IPS DF 6.9 (cell line): Measurements from ENCODE around the gene NFATC3.
"Not testable (repeated sequence)": the region's sequence is repeated elsewhere in the genome, so short reads cannot be mapped to it uniquely, and the experiment has no call there.

Experiments
- DNase-seq: peaks from one replicate; pipeline ENCODE4 v3.0.0-alpha.2; 2013; ENCODE audit warnings: low read depth, low spot score
- H3K27ac ChIP-seq: one replicate; pipeline ENCODE4 v1.5.1; 2013; ENCODE audit warnings: low read length, control low read depth
- H3K27me3 ChIP-seq: 2 replicates; pipeline ENCODE4 v1.6.1; 2013; ENCODE audit warnings: mild to moderate bottlenecking, low read length; ENCODE audit not compliant: control insufficient read depth, insufficient read depth
- H3K36me3 ChIP-seq: 2 replicates; pipeline ENCODE4 v1.6.1; 2013; ENCODE audit warnings: low read length; ENCODE audit not compliant: control insufficient read depth, insufficient read depth
- H3K4me1 ChIP-seq: 2 replicates; pipeline ENCODE4 v1.6.1; 2013; ENCODE audit warnings: low read length; ENCODE audit not compliant: control insufficient read depth, insufficient read depth
- H3K4me3 ChIP-seq: 2 replicates; pipeline ENCODE4 v1.5.1; 2013; ENCODE audit warnings: mild to moderate bottlenecking, low read length
- H3K9me3 ChIP-seq: 2 replicates; pipeline ENCODE4 v1.6.1; 2013; ENCODE audit warnings: low read length, inconsistent platforms; ENCODE audit not compliant: control insufficient read depth, insufficient read depth
- whole genome bisulfite sequencing: extraction: QIAGEN DNeasy Blood & Tissue Kit; methylation state at CpG from one replicate; pipeline ENCODE4 v1.1.7; 2013; ENCODE audit warnings: mixed read lengths, missing lambda C conversion rate; ENCODE audit not compliant: insufficient read length, insufficient coverage; 5-methylcytosine and 5-hydroxymethylcytosine counted together

The NFATC3 gene

DNA sequence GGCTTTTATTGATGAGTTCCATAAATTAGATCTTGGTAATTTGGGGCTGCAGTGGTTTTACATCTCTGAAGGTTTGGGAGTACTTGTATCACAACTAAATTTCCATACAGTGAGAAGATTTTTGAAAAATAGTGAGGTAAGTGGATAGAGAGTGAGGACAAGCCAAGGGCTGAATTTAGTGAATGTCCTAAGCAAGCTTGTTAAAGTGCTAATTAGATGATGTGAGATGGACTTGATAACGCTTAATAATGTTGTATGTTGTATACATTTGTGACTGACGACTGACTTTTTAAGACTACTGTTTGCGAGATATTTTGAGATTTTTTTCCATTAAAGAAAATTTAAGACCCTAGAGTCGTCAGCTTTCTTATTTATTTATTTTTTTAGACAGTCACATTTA lies 3.9 kb downstream of the NFATC3 start:
- Histone ChIP-seq H3K4me3 (no peak overlapping the region), H3K4me1 (peaks cover 2% of the 10 kb centered on the region; the same call in 1 of the 2 replicates), H3K36me3 (no peaks in the 10 kb centered on the region), H3K27ac (no peak overlapping the region), H3K27me3 (no peaks in the 10 kb centered on the region), H3K9me3 (no peaks in the 10 kb centered on the region)
- DNase-seq: no peak
- no CpG with 5 or more reads among the region's 4 CpGs for WGBS

DNA sequence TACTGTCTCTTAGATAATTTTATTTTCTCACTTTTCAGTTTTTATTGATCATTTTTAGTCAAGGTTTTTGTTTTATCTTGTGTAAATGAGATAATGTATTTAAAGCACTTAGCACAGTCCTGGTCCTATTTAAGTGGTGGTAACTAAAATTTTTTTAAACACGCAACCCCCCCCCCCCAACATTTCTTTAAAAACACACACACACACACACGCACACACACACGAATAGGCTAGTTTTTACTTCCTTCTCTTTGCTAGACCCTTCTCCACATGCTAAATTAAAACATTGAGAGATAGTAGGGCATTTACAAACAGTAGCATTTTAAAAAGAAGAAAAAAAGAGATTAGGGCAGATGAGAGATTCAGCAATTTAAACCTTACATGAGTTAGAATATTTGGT lies 5.0 kb downstream of the NFATC3 start:
- H3K27me3 ChIP-seq: no peaks in the 10 kb centered on the region
- H3K9me3 ChIP-seq: no peaks in the 10 kb centered on the region
- H3K4me1 ChIP-seq: peaks cover 2% of the 10 kb centered on the region; the same call in 1 of the 2 replicates
- WGBS: 100% methylated on average over 2 of the region's 3 CpGs
- no peak for DNase-seq
- H3K36me3 ChIP-seq: no peaks in the 10 kb centered on the region
- no peak overlapping the region for H3K4me3 ChIP-seq
- H3K27ac ChIP-seq: no peak overlapping the region

DNA sequence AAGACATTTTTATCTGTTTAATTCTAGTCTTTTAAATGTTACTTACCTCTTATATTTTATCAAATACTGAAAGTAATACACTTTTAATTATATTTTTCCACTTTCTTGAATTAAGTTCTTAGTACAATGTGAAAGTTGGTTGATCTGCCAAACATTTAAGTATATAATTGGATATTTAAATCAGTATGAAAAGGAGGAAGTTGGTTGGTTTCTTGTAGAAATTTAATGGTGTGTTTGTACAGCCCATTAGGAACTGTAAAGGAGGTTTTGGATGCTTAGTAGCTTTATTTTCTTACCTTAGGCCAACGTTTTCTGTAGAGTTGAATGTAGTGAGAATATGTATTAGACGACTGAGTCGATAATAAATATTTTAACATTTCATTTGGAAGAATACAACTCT lies 5.4 kb downstream of the NFATC3 start:
- no peak for DNase-seq
- Histone ChIP-seq H3K4me1 (peaks cover 2% of the 10 kb centered on the region; the same call in 1 of the 2 replicates), H3K9me3 (no peaks in the 10 kb centered on the region), H3K36me3 (no peaks in the 10 kb centered on the region), H3K27me3 (no peaks in the 10 kb centered on the region), H3K27ac (no peak overlapping the region), H3K4me3 (no peak overlapping the region)
- 100% methylated on average over 1 of the region's 3 CpGs for WGBS

DNA sequence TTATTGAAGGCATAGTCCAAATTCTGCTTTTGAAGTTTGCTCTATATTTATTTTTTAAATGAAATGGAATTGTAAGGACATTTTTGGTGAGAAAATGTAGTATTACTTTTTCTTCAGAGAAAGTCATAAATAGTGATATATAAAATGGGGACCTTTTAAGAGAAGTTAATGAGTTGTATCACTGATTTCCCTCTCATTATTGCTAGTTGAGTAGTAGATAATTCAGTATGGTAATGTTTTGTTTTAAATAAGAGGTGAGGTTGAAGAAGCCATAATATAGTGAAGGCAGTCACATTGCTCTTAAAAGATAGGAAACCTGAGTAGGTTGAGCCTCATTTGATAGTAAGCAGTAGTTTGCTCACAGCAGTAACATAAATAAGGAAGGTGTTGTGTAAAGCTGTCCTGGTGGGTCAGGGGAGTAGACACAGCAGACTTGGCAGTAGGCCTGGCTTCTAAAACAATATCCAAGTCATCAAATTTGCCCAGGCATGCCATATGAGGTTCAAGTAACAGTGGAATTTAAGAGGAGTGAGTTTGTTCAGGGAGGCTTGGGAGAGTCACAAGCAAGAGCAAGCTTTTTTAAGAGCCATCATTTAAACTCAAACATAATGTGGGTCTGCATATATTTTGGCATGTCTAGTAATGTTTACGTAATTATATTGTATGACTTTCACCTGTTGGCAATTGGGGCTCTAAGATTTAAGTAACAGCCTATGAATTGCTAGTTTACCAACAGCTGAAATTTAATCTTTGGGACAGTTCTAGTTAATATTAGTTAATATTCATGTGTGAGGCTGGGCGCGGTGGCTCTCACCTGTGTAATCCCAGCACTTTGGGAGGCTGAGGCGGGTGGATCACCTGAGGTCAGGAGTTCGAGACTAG lies 6.5 kb downstream of the NFATC3 start:
- Histone ChIP-seq H3K36me3 (no peaks in the 10 kb centered on the region), H3K9me3 (no peaks in the 10 kb centered on the region), H3K27me3 (no peaks in the 10 kb centered on the region), H3K4me3 (no peak overlapping the region), H3K27ac (no peak overlapping the region), H3K4me1 (peaks cover 2% of the 10 kb centered on the region; the same call in 1 of the 2 replicates)
- DNase-seq: no peak
- WGBS: no CpG with 5 or more reads among the region's 5 CpGs

DNA sequence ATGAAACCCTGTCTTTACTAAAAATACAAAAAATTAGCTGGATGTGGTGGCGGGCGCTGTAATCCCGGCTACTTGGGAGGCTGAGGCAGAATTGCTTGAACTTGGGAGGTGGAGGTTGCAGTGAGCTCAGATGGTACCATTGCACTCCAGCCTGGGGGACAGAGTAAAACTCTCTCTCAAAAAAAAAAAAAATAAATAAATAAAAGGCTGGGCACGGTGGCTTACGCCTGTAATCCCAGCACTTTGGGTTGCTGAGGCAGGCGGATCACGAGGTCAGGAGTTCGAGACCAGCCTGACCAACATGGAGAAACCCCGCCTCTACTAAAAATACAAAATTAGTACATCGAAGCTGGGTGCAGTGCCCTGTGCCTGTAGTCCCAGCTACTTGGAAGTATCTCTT lies 7.1 kb downstream of the NFATC3 start:
- not testable (repeated sequence) for H3K27ac ChIP-seq, H3K9me3 ChIP-seq, H3K4me3 ChIP-seq, H3K36me3 ChIP-seq, H3K27me3 ChIP-seq, DNase-seq, H3K4me1 ChIP-seq
- WGBS: no CpG with 5 or more reads among the region's 10 CpGs

DNA sequence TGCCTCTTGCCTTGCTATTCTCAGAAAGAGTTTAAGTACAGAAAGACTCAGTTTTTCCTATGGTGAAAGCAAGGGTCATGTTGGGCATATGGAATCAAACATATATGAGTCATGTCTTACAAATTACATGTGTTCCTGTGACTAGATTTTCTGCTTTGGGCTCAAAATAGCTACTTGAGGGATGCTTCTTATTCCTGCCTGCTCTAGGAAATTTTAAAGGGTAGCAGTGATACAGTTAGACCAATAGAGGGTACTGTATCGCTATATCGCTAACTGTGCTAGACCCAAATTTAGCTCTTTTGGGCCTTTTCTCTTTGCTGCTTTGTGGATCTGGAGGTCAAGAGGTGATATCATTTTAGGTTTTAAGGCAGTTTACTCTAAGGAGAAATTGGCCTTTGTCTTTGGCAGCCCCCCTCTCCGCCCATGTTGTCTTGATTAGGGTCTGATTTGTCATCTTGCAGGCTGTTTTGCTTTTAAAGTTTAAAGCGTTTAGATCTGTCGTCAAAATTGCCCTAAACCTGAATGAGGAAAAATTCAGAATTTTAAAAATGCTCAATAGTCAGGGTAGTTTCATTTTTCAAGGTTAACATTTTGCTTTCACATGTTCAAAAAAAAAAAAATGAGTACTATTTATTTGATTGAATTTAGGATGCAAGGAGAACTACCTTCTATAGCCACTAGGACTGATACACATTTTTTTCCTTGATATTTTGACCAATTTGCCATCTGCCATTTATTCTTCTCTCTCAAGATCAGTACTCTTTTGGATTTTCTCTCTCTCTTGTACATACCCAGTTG lies 8.8 kb downstream of the NFATC3 start:
- no peak for DNase-seq
- Histone ChIP-seq H3K4me3 (no peak overlapping the region), H3K4me1 (peaks cover 2% of the 10 kb centered on the region; the same call in 1 of the 2 replicates), H3K9me3 (no peaks in the 10 kb centered on the region), H3K36me3 (no peaks in the 10 kb centered on the region), H3K27ac (no peak overlapping the region), H3K27me3 (no peaks in the 10 kb centered on the region)
- WGBS: no CpG with 5 or more reads among the region's 5 CpGs

DNA sequence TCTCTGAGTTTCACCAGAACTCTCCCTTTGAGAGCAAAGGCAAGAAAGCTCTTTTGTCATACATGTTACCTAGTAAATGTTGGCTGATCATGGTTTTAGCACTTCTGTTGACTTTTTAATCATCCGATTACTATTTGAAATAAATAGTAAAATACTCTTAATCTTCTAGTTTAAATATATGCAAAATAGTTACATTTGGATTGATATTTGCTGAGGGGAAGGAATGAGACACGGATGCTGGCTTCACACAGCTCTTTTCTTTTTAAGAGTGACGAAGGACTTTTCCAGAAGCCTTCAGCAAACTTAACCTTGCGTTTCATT lies 9.4 kb downstream of the NFATC3 start:
- Histone ChIP-seq H3K27ac (no peak overlapping the region), H3K36me3 (no peaks in the 10 kb centered on the region), H3K9me3 (no peaks in the 10 kb centered on the region), H3K4me1 (peaks cover 2% of the 10 kb centered on the region; the same call in 1 of the 2 replicates), H3K4me3 (no peak overlapping the region), H3K27me3 (no peaks in the 10 kb centered on the region)
- no peak for DNase-seq
- WGBS: no CpG with 5 or more reads among the region's 4 CpGs

DNA sequence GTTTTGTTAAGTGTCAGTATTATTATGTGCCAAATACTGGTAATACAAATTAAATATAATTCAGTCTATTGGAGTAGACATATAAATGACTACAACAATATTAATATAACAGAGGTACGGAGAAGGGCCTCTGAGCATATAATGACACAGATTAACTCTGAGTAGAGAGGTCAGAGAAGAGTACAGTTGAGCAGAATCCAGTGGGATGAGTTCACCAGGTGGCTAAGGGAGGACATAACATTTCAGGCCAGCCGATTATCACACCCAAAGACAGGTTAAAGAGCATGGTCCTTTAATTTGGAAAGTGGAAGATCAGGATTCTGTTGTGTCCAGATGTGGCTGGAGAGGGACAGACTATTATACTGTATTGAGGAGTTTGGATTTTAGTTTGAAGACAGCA lies 11.3 kb downstream of the NFATC3 start:
- WGBS: no CpG with 5 or more reads among the region's 2 CpGs
- Histone ChIP-seq H3K4me3 (no peak overlapping the region), H3K9me3 (no peaks in the 10 kb centered on the region), H3K27me3 (no peaks in the 10 kb centered on the region), H3K27ac (no peak overlapping the region), H3K36me3 (no peaks in the 10 kb centered on the region), H3K4me1 (peaks cover 1% of the 10 kb centered on the region)
- DNase-seq: no peak

DNA sequence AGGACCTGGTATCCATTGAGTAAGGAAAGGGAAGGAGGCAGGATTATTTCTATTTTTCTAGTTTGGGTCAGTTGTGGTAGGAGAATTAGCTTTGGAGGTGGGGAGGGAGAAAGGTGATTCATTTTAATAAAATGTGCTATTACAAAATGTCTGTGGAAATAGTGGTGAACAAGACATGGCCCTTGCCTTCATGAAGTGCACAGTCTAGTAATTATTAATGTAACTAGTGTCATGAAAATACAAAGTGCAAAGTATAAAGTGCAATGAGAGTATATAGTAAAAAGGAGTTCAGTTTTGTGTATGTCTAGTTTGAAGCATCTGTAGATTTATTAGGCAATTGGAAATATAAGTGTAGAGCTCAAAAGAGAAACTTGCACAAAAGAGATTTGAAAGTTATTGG lies 11.9 kb downstream of the NFATC3 start:
- H3K9me3 ChIP-seq: no peaks in the 10 kb centered on the region
- H3K27ac ChIP-seq: no peak overlapping the region
- no peaks in the 10 kb centered on the region; the same call in none of the 2 replicates for H3K4me1 ChIP-seq
- H3K27me3 ChIP-seq: no peaks in the 10 kb centered on the region
- H3K36me3 ChIP-seq: no peaks in the 10 kb centered on the region
- H3K4me3 ChIP-seq: no peak overlapping the region
- DNase-seq: no peak

DNA sequence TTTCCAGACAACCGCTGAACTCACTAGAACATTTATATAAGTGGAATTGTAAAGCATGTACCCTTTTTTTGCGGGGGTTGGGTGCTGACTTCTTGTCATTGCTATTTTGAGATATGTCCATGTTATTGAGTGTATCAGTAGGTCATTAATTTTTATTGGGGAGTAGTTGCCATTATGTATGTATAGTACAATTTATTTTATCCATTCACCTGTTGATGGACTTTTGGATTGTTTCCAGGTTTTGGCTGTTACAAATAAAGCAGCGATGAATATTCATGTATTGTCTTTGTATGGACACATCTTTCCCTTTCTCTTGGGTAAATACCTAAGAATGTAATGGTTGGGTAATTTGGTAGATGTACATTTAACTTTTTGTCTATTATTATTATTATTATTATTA lies 12.7 kb downstream of the NFATC3 start:
- WGBS: no CpG with 5 or more reads among the region's 3 CpGs
- no peak overlapping the region for H3K27ac ChIP-seq
- H3K36me3 ChIP-seq: no peaks in the 10 kb centered on the region
- H3K4me1 ChIP-seq: no peaks in the 10 kb centered on the region; the same call in none of the 2 replicates
- no peak for DNase-seq
- no peaks in the 10 kb centered on the region for H3K9me3 ChIP-seq
- no peak overlapping the region for H3K4me3 ChIP-seq
- H3K27me3 ChIP-seq: no peaks in the 10 kb centered on the region
